Stimulated activated CD4-positive, alpha-beta T cell treated with anti-CD3 and anti-CD28 coated beads, Interleukin-12 subunit alpha, Interleukin-12 subunit beta, amount 100 ng/mL, for 4 hours (primary cell): ENCODE measurements around the gene ARHGAP29.

Source experiments
- DNase-seq: peaks from one replicate; pipeline ENCODE4 v3.0.0-alpha.2; 2020

Gene ARHGAP29

DNA sequence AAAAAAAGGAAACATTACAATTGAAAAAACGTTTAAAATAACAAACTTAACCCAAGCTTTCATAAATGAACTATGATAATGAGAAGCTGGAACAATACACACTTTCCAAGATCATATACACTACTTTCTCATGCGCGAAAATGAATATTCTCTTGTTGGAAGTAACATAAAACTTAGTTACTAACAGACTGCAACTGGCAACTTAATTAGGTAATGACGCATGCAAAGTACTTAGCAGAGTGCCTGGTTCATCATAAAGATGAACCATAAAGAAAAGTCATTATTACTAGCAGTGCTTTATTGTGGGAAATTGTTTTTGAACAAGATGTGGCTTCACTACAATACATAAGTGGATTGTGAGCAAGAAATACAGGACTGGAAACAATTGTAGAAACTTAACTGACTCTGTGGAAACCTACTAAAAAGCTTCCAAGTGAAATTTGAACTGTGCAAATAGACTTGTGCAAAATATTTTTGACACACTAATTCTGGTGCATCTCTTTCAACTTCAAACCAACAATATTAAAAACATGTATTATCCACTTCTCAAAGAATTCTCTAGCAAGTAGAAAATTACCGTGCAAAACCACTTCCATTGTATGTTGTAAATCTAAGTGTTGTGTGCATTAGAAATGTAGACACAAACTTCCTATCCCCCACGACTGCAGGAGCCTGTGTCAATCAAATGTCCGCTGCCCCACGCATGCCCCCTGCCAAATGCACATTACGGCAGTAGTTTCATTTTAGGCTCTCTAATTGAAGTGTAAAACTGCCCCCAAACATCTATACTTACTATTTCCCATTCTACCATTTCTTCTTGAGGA, 2.0 kb downstream of the ARHGAP29 start:
- no peak for DNase-seq

DNA sequence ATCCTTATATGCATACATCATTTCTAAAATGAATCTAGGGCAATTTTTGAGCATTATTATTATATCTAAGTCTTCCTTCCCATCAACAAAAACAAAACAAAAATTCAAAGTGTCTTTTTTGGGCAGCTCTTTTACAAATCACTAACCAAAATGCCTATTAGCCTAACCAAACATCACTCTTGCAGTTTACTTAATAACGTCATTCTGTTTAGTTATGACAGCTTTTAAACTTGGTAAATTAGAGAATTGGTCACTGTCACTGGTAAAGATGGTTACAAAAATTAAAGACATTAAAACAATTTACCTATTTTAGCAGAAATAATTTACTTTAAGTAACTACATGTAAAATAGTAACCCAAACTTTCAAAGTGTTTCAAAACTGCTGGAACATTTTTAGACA, 2.8 kb downstream of the ARHGAP29 start:
- no peak for DNase-seq

DNA sequence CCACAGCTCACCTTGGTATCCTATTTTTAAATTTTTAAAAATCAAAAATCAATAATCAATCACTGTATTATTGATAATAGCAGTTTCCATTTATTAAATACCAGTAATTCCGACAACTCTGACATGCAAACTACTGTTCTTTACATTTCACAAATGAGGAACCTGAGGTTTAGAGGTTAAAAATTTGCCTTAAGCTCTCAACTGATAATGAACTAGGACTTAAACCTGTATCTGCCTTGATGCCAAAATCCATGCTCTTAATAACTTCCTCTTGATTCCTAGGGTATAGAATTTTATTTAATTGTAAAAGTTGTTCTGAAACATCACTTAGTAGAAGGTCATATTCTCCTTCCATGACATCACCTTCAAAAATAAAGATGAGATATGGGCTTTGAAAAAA, 5.6 kb downstream of the ARHGAP29 start:
- DNase-seq: no peak

DNA sequence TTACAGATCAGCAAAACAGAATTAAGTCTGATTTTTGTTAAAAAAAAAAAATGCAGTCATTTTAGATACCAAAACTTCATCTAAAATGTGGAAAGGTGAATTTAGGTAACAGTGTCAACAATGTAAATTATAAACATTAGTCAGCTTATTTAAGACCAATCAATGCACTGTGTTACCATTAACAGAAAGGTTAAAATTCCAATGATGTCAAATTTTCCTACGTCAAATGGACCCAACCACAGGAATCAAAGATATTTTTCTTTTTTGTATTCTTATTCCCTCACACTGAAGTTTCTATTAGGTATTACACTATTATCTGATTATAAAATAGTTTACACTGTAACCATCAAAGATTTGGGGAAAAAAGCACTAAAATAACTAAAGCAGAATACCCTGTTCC, 6.5 kb downstream of the ARHGAP29 start:
- no peak for DNase-seq

DNA sequence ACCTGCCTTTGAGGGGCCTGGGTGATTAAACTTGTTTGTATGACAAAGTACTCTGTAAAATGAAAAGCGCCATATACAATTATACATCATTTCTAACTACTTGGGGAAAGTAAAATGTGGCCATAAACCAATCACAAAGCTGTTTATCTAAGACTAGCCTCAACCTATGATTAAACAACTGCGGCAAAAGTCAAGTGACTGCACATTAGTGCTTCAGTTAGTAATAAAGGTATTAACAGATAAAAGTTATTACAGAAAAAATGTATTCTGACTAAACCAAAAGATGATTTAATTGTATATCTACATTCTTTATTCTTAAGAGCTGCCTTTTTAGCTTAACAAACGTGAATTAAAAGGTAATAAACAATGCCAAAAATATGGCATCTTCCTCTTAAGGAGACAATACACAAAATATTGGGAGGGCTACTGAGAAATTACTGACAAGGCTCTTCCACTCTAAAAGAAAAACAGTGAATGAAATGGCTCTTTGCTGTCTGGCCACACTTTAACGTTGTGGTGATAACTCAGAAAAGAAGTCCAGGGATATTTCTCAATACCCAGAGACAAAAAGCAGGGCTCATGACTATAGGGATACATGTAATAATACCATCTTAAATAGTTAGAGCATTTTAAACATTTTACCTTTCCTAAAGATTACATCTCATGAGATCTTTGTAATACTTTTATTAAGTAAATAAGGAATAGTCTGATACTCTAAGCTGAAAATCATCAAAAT, 8.6 kb downstream of the ARHGAP29 start:
- no peak for DNase-seq

DNA sequence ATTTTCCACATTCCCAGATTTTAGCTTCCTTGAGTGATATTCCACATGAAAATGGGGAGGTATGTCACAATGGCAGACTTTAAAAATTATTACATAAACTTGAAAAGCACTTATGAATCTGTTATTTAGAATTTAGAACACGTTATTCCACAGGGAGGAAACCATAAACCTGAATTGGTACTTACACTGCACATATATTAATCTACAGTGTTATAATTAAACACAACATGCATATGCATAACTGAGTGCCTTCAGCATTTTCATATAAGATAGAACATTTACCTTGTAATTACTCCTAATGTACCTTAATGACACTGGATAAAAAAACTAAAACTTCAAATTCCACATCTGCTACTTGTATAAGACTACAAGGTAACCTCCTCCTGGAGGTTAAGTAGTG, 9.8 kb downstream of the ARHGAP29 start:
- no peak for DNase-seq

DNA sequence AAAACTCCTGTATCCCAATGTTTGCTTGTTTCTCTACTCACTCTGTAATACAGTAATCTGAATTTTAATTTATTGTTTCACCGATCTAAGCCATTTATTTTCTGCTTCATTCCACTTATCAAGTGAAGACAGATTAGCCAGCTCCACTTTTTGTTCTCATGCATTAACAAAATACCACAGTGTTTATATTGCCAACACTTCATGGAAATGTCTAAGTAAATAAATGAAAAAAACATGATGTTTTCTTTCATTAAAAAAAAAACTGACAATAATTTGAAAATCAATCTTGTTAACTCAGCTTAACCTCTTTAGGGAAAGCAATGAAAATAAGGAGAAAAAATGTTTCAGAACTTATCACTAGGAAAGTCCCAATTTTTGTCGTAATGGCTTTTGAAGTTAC, 11.5 kb downstream of the ARHGAP29 start:
- no peak for DNase-seq

DNA sequence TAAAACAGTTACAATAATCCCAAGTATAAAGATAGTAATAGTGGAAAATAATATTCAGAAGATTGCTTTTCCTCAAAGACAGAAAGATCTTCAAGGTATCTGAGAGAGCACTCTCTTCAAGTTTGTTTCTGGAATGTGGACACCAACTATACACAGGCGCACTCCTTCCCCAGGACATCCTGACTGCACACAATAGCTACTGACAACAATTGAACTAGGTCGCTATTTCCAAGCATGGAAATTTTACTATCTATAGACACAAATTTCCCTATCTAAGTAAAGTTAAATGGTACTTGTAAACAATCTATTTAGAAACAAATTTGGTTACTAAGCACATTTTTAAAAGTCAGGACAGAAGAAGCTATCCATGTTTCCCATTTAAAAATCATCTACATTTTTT, 19.1 kb downstream of the ARHGAP29 start:
- DNase-seq: no peak

DNA sequence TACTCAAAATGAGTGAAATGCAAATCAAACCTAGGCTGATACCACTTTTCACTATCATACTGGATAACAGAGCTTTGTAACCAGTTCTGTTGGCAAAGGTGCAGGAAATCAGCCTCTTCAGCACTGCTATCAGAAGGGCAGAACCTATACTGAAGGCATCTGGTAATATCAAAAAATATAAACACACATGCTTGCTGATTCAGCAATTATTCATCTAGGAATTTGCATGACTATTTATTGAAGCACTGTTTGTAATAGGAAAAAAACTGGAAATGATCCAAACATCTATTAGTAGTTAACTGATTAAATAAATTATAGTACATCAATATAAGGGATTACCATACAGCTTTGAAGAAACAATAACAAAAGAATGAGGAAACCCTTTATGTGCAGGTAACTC, 21.4 kb downstream of the ARHGAP29 start:
- no peak for DNase-seq

DNA sequence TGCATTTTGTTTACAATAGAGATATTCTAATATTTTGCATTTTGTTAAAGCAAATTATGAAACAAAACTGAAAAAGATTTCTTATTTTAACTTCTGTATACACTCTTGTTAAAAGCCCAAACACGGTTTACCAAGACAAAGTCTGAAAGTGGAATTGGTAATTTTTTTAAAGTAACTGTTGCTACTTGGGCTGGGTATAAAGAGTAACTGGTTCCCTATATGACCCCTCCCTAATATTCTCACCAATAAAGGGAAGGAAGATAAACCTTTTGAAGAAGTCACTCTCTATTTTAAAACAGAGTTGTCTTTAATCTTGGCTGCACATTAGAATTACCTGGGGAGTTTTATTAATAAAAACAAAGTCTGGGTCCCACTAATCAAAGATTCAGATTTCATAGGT, 27.4 kb downstream of the ARHGAP29 start:
- no peak for DNase-seq

DNA sequence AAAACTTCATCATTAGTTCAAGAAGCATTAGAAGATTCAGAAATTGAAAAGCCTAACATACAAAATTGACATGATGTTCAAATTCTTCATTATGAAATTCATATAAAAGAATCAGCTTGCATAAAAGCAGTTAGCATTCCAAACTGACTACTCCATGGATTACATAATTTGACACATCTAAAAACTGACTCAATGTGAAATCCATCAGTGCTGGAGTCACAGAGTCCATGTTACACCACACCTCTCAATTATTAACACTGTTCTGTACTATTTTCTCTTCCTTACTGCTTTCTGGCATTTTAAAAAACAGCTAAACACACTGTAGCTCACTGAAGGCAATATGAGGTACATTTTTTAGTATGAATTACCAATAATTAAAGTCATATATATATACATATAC, 28.0 kb downstream of the ARHGAP29 start:
- no peak for DNase-seq

DNA sequence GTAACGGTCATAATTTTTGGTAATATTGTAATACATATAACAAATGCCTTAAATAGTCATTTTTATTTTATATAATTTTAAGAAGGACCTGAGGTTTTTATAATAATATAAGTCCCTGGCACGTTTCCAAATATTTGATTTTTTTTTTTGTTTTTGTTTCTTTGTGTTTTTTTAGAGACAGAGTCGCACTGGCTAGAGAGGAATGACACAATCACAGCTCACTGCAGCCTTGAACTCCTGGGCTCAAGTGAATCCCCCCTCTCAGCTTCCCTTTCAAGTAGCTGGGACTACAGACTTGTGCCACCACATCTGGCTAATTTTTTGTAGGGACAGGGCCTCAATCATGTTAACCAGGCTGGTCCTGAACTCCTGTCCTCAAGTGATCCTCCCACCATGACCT, 29.7 kb downstream of the ARHGAP29 start:
- no peak for DNase-seq

DNA sequence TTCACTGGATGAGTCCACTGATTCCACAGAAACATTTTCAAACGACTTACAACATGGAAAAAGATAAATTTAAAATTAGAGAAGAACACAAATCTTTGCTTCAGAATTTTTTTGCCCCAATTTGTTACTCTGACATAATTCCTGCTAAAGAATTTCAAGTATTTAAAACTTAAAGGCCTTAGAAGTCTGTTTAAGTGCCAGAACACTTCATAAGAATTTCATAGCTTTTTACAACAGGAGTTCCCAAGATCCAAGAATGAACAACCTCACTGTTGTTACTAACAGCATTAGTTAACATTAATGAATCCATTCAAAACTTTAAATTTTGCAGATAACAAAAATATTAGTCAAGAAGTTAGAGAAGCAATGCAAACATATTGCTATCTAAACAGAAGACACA, 31.7 kb downstream of the ARHGAP29 start:
- DNase-seq: no peak

DNA sequence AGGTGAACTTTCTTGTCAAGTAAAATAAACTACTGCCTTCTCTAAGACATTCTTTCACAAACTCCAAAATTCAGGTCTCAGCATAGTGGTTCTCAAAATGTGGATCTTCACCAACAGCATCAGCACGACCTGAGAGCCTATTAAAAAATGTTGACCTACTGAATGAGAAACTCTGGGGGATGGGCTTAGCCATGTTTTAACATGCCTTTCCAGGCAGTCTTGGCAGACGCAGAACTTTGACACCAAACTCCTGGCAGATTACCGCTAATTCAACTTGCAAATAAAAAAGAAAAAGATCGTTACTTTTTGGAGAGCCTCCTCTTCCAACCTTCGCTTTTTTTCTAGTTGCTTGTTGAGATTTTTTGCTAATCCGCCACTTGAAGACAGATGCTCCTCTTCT, 35.1 kb downstream of the ARHGAP29 start:
- DNase-seq: no peak

DNA sequence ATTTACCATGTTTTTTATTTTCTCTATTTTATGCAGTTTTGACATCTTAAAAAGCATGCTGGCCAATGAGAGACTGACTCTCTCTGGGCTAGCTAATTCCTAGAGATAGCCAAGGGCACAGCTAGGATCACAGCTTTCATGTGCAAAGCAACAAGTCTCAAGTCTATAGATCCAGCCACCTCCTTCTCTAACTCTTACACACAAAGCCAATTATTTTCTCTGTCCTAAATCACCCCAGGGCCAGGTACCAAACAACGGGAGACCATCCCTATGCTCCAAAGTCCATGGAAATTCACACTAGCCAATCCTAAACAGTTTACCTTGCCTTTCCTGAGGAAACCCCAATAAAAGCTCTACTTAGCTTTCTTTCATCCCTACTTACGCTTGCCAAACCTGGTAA, 38.0 kb downstream of the ARHGAP29 start:
- no peak for DNase-seq

DNA sequence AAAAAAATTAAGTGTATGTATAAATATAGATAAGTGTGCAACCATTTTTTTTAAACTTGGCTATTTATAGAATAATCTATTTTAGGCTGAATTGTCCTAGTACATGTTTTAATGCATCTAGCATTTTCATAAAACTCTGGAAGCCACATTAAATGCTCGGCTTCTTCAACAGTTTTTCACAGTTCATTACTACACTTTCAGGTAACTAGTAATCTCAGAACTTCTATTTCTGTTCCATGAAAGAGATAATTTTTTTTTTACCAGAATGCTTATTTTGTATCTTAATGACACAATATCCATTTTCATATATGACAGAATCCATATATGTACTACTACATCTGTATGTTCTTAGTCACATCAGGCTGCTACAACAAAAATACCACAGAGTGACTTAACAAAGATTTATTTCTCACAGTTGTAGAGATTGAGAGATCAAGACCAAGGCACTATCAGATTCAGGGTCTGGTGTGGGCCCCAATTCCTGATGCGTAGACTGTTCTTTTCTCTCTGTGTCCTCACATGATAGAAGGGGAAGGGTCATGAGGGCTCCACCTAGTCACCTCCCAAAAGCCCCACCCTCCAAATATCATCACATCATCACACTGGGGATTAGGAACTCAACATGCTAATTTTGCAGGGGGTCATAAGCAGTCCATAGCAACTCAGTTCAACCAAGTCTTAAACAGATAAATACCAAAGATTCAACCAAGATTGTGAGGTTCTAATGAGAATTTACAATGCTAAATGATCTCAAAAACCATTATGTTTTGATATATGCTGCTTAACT, 43.1 kb downstream of the ARHGAP29 start:
- DNase-seq: no peak

DNA sequence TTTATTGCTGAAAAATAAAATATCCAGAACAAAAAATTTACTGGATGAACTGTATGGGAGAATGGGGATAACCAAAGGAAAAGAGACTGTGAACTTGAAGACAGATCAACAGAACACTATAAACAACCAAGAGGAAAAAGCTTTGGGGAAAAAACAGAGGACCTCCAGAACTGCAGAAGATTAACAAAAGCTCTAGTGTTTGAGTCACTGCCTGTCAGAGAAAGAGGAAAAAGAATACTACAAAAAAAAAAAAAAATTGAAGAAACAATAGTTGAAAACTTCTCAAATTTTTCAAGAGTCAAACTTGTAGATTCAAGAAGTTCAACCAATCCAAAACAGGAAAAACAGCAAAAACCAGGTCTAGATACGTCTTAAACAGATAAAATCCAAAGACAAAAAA, 44.3 kb downstream of the ARHGAP29 start:
- no peak for DNase-seq

DNA sequence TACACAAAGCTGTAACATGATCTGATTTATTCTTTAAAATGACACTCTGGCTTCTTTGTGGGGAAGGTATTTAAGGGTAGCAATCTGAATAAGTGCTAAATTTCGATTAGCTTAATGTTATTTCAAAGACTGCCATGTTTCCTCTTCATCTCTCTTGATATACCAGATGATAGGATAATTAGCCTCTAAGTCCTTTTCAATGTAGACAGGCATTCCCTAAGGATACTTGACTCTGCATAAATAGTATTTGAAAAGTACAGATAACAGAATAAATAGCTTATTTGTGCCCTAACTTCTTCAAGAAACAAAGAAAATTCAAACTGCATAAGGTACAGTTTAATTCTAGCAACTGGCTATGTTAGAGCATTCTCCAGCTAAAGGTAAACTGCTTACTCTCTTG, 46.2 kb downstream of the ARHGAP29 start:
- DNase-seq: no peak

DNA sequence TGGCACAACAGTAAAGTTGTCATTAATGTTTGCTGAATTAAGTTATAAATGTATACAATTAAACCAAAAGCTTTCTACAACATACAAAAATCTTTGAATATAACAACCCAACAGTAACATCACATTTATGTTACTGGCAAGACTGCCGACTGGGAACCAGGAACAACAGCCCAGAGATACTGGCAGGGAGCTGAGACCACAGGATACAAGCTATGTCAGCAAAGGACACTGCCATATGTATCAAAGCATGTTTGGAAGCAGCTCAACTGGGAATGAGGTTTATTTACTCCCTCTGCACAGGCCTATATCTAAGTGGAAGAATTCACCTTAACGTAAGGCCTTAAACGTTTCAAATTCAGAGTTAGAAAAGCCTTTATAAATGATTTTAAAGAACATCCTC, 50.4 kb downstream of the ARHGAP29 start:
- no peak for DNase-seq

DNA sequence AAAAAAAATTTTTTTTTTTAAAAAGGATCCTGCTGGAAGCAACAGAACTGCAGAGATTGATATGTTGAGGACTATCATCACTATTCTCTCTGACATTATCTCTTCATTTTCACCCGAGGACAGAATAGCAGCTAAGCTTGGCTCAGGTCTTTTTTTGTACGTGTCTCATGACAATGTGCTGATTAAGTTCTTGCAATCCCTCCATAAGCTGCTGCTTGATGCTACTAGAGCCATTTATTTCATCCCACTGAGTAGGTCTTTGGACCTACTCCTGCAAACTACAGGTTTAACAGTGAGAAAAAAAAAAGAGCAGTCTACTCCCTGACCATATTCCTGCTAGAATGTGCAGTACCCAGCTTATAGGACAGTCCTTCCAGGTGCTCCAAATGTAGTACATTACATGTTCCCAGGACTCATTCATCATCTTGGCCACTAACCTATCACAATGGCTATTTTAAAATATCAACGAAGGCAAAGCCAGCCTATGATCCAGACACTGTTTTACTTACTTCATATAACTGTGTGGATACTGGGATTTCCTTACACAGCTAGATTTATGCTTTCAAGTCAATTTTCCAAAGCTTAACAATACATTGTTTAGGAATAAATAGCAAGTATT, 54.1 kb downstream of the ARHGAP29 start:
- DNase-seq: no peak

DNA sequence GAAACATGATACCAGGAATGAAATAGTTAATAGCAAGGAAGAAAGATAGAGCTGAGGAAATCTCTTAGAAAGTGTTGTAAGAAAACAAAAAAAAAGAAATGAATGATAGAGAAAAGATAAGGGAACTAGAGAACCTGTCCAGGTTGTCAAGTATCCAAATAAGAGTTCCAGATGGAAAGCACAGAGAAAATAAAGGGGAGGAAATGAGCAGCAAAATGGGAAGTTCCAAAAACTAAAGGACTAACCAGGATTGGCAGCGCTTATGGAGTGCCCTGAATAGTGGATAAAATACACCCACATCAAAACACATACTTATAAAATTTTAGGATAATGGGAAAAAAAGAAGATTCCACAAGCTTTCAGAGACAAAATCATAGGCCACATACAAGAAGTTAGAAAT, 55.2 kb downstream of the ARHGAP29 start:
- no peak for DNase-seq

DNA sequence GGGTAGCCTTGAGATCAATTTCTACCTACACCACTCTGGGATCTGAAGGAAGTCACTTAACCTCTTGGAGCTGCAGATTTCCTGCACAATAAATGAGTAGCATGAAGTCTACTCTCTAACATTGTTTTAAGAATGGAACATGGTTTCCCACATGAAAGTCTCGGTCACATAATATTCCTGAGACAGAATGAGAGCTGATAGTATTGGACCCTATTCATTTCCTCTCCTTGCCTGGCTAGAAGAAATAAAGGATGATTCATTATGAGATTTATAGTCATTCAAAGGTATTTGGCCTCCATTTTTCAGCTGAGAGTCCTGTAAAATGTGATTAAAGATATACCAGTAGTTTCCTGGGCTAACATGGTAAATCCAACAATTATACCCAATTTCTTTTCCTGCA, 56.7 kb downstream of the ARHGAP29 start:
- no peak for DNase-seq

DNA sequence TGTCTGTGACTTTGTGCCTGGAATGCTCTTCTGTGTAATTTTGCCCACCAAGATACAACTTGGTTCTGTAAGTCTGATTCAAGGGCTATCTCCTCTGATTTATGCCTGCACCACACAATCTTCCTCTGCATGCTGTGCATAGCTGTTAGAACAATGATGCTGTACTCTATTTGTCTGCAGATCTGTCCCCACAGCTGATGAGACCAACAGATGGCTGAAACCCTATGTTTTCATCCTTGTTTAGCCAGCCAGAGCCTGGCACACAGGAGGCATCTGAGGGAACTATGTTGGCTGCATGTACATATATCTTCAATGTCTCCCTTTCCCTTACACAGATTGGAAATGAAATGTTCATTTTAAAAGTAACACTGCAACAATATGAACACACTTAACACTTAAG, 58.5 kb downstream of the ARHGAP29 start:
- no peak for DNase-seq
